GM19043 (cell line): ENCODE data around the gene SRP14.
"Not testable (repeated sequence)": the region's sequence is repeated elsewhere in the genome, so short reads cannot be mapped to it uniquely, and the experiment has no call there.

Source experiments
- ATAC-seq: cut with Tn5 transposase; IDR thresholded peaks from one replicate; pipeline ENCODE4 v1.9.1; 2021; ENCODE audit warnings: low read depth; ENCODE audit not compliant: unreplicated experiment

SRP14 gene

GRCh38 chr15:40032125-40032839 lies 6.7 kb downstream of the SRP14 start:
- ATAC-seq = no peak

- ATAC-seq = no peak
Observed at GRCh38 chr15:40031300-40031699, 7.7 kb downstream of the SRP14 start.

GRCh38 chr15:40029979-40030893 lies 8.7 kb downstream of the SRP14 start:
- ATAC-seq = no peak

- ATAC-seq = no peak
Observed at GRCh38 chr15:40028853-40029252, 10.1 kb downstream of the SRP14 start.

- no peak for ATAC-seq
Observed at GRCh38 chr15:40028193-40028592, 10.8 kb downstream of the SRP14 start.

- no peak for ATAC-seq
Observed at GRCh38 chr15:40016224-40016865, 22.6 kb downstream of the SRP14 start.

- no peak for ATAC-seq
Observed at GRCh38 chr15:40014390-40014789, 24.6 kb downstream of the SRP14 start.

GRCh38 chr15:40013372-40013771 lies 25.6 kb downstream of the SRP14 start:
- not testable (repeated sequence) for ATAC-seq

GRCh38 chr15:40011303-40011702 lies 27.7 kb downstream of the SRP14 start:
- no peak for ATAC-seq

GRCh38 chr15:40010686-40011085 lies 28.3 kb downstream of the SRP14 start:
- ATAC-seq = no peak

- no peak for ATAC-seq
Observed at GRCh38 chr15:40008061-40008765, 30.8 kb downstream of the SRP14 start.

GRCh38 chr15:40006646-40007045 lies 32.3 kb downstream of the SRP14 start:
- ATAC-seq = no peak

GRCh38 chr15:40006003-40006402 lies 33.0 kb downstream of the SRP14 start:
- ATAC-seq = no peak

GRCh38 chr15:40003116-40003916 lies 35.7 kb downstream of the SRP14 start:
- ATAC-seq = no peak

GRCh38 chr15:40002295-40002694 lies 36.7 kb downstream of the SRP14 start:
- ATAC-seq = no peak

- no peak for ATAC-seq
Observed at GRCh38 chr15:39999538-40000200, 39.3 kb downstream of the SRP14 start.

GRCh38 chr15:39998511-39999077 lies 40.4 kb downstream of the SRP14 start:
- no peak for ATAC-seq

- no peak for ATAC-seq
Observed at GRCh38 chr15:39997639-39998038, 41.3 kb downstream of the SRP14 start.

- ATAC-seq = no peak
Observed at GRCh38 chr15:39997031-39997430, 42.0 kb downstream of the SRP14 start.
